NCI-H2029 (cell line): ENCODE measurements around the gene ZNF500.

ENCODE experiments used
- DNase-seq: peaks from one replicate; lab custom pipeline; 2025; lab: John Stamatoyannopoulos, UW

Gene ZNF500

DNA sequence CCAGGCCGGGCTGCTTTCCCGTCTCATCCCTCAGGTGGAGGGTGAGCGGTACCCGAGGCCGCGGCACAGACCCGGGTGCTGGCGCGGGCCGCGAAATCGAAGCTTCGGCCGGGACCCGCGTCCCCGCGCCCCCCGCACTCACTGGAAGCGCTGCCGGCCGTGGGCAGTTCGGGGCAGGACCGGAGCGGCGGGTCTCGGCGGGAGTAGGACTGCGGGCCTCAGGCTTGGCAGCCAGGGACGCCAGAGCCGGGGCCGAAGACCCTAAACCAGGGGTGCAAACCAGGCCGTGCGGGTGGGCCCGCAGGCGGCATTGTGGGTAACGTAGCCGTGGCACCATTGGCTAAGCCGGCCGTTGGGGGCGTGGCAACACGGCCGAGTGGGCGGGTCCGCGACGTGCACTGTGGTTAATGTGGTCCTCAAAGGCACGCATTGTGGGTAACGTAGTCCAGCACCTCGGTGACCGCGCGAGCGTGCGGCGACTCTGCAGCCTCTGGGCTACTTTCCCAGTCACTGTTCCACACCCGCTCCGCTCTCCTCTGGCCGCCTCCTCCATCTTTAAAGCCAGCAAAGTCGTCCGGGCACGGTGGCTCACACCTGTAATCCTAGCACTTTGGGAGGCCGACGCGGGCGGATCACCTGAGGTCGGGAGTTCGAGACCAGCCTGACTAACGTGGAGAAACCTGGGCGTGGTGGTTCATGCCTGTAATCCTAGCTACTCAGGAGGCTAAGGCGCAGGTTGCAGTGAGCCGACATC, at the start of gene ZNF500:
Gene ZNF500, minus strand, starts transcription at position 288 of the 754 bp plus-strand sequence. CDS start 1,184 bp downstream, outside the sequence.
- DNase-seq: peak; percentile 95

DNA sequence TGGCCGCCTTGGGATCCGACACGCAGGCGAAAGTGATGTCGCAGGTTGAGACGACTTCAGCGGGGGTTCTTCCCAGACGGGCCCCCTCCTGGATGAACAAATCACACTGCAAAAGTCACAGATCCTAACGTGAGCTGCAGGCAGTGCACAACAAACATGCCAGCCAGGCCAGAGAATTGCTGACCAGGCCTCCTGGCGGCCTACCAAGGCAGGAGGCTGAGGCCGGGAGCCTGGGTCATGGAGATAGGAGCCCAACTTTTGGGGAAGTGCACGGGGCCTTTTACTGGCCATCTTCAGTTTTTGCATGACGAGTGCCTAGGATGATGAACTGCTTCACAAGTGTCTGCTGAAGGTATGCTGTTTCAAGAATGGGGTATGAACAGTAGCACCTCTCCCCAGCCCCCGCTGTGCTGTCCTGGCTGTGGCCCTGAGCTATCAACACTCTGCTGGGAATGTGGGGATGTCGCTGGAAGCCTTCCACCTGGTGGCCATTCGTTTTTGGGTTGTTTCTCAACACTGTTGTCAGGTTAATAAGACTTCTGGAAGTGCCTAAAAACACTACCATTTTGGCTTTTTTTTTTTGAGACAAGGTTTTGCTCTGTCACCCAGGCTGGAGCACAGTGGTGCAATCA, 47.7 kb upstream of the ZNF500 start:
- no peak for DNase-seq

DNA sequence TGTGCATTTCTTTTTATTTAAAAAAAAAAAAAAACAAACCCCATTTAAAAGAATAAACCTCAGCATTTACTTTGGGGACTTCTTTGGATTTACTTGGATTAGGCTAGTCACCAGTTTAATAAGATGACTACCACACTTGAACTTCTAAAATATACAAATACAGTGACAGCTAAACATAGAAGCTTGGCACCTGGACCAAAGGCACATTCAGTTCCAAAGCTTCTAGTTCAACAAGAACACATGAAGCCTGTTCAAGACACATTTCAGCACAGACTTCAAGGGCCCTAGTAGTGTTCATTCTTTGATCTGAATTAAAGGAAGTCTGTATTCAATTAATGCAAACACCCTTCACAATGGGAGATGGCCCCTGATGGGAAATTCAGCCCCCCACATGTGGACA, 47.1 kb upstream of the ZNF500 start:
- no peak for DNase-seq

DNA sequence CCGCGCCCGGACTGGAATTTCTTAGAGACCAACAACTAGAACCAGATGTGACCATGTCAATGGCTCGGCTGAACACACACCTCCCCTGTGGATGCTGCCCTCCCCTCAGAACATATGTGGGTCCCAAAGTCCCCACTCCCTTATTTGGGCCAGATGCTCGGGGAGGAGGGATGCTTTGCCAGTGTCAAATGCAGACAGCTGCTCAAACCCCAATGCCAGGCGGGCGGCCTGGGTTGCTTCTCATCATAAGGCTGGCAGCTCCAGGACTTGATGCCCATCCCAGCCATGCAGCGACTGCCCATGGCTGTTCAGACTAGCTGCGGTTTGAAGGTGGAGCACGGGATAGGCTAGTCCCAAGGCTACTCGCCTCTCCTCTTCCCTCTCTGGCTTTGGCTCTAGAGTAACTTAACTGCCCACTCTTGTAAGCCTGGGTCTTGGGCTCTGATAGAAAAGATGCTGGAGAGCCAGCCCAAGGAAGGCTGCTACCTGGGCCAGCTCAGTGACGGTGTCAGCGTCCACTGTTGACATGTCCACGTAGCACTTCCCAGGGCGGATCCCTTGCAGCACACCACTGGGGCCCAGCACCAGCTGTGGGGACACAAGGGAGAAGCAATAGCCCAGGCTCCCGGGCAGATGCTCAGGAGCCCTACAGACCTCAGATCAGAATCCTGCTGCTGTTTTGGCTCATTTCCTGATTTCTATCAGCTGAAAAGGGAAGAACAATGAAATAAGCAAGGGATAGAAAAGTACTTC, 46.5 kb upstream of the ZNF500 start:
- no peak for DNase-seq

DNA sequence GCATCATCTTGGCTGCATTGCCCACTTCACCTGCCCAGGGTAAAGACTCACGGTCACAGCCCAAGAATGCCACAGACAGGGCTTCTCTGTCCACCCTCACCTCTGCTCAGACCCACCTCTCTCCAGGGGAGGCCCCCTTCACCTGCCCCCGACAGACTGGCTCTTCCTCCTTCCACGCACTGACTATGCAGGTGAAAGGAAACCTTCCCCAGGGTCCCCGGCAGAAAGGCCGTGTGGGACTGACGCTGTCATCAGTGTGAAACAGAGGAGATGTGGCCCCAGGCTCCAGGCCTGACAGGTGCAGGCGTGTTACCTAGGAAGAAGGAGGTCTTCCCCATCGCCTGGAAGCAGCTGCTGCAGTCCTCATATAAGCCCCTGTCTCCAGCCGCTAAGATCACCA, 44.8 kb upstream of the ZNF500 start:
- DNase-seq: no peak

DNA sequence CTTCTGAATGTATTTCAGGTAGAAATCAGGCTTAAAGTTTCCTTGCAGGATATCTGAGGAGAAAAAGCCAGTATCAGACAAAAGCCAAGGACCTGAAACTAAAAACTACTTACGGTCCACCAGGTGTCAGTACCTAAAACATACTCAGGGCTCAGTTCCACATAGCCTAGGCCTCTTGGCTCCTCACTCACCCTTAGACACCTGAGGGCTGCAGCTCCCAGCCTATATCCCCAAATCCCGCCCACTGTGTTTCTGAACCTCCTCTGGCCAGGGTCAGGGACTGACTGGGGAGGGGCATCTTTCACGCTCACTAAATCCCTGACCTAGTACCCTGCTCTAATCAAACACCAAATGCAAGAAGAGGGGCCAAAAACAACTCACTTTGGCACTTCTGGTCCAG, 44.3 kb upstream of the ZNF500 start:
- DNase-seq: no peak

DNA sequence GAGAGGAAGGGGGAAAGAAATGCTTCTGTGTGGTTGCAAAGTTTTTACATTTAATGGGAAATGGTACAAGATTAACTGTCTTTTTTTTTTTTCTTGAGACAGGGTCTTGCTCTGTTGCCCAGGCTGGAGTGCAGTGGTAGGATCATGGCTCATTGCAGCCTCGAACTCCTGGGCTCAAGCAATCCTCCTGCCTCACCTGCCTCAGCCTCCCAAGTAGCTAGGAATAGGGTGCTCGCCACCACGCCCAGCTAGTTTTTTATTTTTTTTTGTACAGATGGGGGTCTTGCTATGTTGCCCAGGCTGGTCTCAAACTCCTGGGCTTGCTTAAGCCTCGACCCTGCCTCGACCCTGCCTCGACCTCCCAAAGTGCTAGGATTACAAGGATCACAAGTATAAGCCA, 39.3 kb upstream of the ZNF500 start:
- DNase-seq: no peak

DNA sequence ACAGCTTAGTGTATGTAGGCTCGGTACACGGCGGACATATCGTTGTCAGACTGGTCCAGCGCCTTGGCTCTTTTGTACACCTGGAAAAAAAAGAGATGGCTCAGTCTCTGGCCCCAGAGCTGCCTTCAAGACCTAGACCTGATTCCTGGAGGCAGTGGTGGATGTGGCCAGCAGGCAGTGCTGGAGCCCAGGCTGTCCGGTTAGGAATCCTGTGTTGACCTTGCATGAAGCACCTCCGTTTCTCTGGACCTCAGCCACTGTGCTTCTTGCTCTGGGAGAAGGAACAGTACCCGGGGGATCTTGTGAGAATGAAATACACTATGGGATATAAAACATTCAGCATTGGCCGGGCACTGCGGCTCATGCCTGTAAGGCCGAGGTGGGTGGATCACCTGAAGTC, 38.3 kb upstream of the ZNF500 start:
- no peak for DNase-seq

DNA sequence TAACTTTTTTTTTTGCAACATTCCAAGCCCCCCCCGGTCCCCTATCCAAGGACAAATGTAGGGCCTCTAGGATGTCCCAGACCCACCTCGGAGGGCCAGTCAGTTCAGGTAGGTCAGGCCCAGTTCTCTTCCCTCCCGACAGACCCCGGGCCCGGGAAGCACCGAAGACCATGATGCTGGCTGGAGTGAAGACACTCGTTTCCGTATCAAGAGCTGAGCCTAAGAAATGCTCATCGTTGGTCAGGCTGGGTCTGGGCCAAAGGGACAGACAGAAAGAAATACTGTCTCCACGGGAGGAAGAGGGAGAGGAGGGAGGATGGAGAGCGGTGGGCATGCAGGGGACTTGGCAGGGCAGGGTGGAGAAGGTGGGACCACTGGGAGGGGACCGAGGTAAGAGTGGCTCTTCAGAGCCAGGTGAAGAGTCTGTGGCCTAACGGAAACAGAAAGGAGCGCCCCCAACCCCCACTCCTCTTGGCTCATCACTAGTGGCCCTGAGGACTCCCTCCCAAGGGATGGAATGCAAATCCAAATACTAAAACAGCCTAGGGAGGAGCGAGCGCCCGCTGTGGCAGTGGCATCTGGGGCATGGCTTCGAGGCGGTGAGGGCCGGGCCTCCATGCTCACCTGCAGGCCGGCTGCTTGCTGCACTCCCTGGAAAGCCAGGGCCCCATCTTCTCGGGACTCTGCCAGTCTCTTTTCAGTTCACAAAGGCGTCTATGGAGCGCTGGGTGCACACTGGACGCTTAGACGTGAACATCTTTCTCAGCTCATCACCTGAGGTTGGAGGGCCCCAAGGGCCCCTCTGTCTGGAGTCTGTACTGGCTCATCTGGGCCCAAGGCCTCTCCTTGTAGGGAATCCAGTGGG, 37.2 kb upstream of the ZNF500 start:
- DNase-seq: no peak

DNA sequence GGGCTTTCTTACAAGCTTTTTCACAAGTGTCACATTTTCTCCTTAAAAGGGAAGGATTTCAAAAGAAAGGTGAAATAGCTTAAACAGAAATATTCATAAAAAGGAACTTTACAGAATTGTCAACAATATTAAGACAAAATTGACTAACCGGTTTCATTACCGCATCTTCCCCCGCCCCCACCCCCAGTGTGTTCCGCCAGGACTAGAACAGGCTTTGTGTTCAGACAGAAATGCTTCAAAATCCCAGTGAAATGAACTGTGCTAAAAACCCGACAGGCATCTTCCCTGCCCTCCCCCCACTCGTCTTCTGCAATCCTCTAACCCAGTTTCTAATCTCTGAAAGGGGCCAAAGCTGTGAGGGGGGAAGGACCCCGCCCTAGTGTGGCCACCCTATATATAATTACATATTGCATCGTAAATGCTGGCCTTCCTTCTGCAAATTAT, 36.5 kb upstream of the ZNF500 start:
- DNase-seq: no peak

DNA sequence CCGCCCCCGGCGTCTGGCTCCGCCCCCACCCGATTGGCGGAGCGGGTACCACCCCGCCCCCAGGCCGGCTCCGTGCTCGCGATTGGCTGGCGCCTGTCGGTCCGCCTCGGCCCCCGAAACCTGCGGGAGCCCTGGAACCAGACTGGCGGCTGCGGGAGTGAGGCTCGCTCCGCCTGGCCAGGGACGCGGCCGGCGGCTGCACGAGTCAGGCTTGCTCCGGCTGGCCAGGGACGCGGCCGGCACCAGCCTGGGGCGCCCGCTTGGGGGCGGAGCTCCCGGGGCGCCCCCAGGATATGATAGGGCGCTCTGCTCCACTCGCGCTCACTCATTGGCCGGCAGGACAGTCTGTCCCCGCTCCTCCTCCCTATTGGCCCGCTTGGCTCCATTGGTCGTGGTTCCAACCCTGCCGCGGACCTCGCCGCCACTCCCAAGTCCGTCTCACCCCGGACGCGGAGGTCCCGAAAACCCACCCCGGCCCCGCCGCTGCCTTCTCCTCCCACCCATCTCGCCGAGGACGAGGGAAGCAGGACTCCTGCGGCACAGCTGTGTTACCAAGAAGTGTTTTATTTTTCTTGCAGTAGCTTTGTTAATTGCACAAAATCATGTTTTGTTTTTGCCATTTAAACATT, 35.8 kb upstream of the ZNF500 start:
- DNase-seq: peak; percentile 83

DNA sequence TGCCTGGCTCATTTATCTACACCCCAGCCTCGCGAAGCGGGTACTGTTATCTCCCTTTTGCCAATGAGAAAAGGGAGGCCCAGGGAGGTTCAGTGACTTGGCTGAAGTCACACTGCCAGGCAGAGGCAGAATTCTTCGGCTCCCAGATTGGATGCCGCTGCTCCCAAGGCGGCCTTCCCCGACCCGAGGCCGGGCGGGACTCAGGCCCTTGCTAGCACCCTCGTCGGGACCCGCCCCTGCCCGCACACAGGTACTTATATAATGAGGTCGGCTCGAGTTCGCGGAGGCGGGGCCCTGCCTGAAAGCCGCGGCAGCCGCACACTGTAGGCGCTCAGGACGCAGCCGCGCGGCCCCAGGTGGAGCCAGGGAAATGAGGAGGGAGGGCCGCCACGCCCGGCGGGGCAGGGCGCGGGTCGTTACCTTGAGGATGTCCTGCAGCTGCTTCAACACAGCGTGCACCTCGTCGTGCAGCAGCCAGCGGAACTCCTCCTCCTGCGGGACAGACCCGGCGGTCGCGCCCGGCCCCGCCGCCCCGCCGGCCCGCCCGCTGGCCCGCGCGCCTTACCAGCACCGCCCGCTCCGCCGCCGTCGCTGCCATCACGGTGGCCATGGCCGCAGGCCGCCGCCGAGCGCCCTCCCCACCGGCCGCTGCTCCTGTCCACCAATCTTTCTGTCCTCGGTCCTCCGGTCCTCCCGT, 35.1 kb upstream of the ZNF500 start, which contains the start of gene ROGDI:
Gene ROGDI, minus strand, starts transcription at position 672 of the 697 bp plus-strand sequence. Its CDS starts 62 bp downstream, at position 610.
- peak; percentile 88 for DNase-seq

DNA sequence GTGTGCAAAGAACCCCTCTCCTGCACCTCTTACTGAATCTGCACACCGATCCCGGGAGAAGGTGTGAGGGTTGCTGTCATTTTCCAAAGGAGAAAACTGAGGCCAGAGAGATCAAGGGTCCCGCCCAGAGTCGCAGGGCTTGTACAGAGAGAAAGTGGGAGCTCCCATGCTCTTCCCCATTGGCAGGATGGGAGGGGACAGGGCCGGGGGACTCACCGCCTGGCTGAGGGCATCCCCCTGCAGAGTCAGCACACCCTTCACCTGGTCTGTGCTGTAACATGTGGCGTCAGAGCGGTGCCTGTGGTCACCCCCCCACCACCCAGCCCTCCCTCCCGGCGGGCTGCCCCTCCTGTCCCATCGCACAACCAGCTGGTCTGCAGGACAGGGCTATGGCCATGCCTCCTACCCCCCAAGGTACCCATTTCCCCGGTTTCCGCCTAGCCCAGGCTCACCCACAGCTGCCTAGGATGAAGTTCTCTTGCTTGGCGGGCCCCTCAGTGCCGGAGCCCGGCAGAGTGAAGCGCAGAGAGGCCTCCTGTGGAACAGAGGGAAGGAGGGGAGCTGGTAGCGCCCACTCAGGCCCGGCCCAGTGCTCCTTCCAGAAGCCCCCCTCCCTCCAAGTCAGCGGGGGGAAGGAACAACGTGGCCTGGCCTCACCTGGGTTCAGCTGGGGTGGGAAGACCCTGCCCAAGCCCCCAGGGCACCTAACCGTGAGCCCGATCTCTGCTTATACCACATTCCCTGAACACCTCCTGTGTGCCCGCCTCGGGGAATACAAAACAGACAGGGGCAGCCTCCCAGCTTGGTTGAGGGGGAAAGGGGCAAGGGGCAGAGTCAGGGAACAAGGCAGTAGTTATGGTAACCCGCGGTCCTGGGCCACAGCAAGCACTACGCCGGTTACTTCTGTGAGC, 34.3 kb upstream of the ZNF500 start:
- no peak for DNase-seq

DNA sequence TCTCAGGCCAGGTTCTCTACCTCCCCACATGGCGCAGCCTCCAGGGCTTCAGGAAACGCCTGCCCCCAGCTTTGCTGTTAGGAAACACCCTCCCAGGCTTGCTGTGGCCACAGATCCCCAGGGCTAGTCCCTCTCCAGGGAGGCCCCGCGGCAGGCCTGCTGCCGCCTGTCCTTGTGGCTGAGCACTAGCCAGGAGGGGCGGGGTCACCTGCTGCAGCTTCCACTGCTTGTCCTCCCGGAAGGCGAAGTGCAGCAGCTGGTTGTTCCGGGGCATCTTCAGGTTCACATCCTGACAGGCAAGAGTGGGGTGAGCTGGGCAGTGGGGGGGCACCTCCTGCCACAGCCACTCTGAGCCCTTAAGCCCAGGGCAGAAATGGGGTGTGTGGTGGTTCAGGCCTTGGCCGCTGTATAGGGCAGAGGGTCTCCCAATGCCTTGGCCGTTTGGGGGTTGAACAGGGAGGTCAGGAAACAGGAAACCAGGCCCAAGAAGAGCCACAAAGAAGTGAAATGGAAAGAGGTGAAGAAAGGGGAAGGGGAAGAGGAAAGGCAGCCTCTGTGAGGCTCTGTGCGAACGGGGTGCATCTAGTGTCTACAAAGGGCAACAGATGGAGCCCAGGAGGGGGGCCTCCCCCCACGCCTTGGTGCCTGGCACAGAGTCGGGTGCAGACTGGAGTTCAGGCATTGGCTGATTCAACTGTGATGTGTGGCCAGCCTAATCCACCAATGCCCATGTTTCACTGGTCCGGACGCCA, 33.5 kb upstream of the ZNF500 start:
- DNase-seq: peak; percentile 63

DNA sequence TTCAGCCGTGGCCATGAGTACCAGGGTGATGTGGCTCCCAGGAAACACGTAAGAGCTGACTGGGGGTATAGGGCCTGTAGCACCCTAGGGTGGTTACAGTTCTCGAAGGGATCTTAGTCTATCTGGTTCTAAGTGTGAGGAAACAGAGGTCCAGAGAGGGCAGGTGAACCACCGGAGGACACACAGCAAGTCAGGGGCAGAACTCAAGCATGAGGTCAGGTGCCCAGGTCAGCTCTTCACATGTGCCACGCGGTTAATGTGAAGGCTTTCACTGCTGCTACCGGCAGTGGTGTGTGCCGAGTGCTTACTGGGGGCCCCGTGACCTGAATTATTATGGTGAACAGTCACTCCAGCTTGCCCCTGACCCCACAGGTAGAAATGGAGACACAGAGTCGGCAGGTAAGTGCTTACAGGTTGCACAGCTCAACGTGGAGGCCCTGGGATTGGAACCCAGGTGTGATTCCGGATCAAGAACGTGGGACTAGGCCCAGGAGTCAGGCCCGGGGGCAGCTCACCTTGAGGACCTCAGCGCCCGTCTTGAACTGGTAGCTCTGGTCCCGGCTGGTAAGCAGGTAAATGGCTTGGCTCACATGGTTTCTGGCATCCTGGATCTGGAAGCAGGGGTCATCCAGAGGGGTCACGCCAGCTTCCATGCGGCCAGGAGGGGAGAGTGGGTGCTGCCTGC, 32.4 kb upstream of the ZNF500 start:
- DNase-seq: no peak

DNA sequence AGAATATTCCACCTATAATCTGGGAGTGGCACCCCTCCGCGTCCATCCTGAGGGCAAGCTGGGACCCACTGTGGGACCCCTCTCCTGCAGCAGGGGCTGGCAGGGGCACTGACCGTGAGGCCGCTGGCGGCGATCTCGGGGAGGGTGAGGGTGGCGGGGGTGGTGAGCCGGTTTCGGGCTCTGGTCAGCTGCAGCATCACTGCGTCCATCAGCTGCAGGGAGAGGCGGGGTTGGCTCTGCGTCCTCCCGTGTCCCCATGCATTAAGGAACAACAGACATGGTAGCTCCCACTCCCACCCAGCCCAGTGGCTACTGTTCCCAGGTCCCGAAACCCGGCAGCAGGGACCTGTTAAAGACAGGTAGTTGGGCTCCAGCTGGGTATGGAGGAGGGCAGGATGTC, 31.5 kb upstream of the ZNF500 start:
- DNase-seq: no peak

DNA sequence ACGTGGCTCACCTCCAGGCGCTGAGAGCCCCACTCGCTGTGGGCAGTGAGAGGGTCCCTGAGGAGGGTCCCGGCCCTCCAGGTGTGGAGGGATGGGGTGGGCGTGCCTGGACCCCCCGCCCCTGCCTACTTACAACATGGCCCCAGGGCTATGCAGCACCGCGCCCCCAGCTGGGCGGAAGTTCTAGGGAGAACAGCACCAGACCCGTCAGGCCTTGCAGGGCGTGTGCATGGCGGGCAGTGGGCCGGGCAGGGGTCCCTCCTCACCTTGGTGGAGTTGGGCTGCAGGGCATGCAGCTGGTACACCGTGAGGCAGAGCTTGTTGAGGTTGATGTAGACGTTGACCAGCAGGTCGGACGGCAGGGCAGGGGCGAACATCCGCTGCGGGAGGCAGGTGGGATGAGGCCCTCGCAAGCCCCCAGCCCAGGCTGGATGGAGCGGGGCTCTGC, 30.9 kb upstream of the ZNF500 start:
- no peak for DNase-seq
